NCI-H526 (cell line): ENCODE data around the gene POLN.
A peak's percentile ranks its signal among the peaks of the same experiment; 100 is the strongest.

Experiments
- DNase-seq, 2 experiments: peaks; one replicate each; lab custom pipeline; 2025; lab: John Stamatoyannopoulos, UW

POLN gene

DNA sequence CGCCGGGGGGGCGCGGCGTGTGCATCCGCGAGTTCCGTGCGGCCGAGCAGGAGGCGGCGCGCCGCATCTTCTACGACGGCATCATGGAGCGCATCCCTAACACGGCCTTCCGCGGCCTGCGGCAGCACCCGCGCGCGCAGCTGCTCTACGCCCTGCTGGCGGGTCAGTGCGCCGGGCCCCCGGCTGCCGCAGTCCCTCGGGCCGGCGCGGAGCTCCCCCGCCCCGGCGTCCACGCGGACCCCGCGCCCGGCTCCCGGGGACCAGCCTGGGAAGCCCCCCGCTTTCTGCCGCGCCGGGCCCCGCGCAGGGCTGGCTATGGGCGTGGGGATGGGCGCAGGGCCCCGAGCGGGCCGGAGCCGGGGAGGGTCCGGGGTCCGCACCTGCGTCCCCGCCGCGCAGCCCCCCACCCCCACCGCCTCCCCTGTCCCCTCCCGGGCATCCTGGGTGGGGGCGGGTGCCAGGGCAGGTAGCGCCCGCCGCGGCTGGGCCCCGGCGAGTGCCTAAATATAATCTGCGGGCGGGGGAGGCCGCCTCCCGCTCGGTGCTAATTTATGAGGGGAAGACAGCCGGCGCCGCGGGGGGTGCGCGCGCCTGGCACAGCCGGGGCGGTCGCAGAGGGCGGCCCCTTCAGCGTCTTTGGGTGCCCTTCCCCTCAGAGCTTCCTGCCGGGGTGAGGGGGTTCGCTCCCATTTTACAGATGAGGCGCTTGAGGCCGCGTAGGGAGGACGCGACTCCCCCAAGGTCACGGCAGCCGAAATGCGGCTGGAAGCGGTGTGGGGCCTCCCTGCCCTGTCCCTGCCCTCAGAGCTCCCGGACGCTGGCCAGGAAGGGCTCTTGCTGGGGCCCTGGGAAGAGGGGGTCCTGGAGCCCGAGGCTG, 182.0 kb downstream of the POLN start:
- peak in 1 of 2 experiments; percentile 67 for DNase-seq

DNA sequence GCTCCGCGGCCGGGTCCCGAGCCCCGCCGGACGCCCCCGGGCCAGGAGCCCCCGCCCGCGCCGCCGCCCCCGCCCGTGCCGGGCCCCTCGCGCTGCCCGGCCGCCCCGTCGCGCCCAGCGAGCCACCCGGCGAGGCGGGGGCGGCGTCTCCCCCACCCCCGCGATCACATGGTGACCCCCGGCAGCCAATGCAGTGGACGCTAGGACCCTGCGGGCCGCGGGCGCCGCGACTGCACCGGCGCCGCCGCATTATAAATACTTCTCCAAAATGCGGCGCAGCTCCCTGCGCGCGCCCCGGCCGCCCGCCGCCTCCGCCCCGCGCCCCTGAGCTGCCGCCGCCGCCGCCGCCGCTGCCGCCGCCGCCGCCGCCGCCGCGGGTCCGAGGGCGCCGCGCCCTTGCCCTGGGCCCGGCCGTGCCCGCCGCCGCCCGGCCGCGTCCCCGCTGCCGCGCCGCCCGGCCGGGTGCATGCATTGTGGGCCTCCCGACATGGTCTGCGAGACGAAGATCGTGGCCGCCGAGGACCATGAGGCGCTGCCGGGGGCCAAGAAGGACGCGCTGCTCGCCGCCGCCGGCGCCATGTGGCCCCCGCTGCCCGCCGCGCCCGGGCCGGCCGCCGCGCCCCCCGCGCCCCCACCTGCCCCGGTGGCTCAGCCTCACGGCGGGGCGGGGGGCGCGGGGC, 182.7 kb downstream of the POLN start, which contains the start of gene NAT8L:
Gene NAT8L (plus strand): TSS at position 282 of the 680 bp plus-strand sequence. CDS start 185 bp downstream, at position 467.
- peak; percentile 28 to 90 for DNase-seq

DNA sequence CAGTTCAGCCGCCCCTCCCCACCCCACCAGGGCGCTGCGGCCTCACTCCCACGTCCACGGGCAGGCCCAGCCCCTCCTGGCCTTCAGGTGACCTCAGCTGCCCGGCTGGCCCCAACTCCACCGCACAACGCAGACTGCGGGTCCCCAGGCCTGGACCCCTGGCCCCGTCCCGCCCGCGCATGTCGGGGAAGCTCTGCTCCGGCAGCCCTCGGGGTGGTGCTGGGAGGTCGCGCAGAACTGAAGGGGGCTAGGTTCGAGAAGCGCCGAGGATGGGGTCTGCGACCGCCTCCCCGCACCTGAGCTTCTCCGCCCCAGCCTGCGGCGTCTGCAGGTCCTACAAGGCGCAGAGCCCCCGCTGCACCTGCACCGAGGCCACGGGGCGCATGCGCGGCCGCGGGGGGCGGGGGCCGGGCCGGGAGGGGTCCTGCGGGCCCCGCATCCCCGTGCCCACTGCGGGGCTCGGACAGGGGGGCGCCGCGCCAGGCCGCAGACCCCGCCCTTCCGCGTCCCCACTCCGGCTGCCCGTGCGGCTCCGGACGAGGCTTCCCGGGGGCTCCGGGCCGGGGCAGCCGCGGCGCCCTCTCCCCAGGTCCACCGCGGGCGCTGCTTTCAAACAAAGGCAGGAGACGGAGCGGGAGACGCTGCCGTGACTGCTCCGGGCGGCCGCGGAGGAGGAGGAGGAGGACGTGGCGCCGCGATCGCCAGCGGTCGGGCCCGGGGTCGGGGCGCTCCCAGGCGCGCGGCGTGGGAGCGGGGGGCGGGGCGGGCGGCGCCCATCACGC, 183.5 kb downstream of the POLN start:
- peak in 1 of 2 experiments; percentile 85 for DNase-seq

DNA sequence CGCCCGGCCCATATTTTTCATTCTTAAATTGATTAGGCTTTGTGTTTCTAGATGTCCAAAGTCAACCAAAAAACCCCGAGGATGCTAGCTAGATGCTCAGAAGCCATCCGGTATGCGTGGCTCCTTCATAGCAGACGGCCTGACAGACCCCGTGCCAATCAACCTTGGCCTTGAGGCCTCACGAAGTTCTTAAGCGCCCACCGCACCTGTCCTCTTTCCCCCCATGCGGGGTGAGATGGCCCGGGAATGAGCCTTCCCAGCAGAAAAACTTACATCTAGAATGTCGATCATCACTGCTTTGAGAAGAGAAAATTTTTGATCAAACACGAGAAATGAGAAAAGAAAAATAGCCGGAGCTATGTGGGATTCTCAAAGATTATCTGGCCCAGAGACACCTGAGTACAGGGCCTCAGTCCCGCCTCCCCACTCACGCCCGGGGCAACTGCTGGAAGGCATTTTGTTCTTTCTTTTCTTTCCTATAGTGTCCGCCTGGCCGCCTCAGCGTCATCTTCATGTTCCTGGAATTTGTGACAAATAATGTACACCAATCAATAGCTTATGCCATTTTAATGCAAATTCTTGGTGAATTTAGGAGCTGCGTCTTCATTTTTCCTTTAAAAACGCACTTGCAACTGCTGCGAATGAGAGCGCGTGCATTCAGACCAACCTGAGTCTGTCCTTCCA, 184.4 kb downstream of the POLN start:
- DNase-seq: no peak

DNA sequence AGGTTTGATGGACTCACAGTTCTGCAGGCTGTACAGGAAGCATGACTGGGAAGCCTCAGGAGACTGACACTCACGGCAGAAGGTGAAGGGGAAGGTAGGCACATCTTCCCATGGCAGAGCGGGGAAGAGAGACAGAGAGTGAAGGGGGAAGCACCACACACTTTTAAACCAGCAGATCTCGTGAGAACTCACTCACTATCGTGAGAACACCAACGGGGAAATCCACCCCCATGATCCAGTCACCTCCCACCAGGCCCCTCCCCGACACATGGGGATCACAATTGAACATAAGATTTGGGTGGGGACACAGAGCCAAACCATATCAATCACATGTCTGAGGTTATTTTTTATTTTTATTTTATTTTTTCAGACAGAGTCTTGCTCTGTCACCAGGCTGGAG, 187.7 kb downstream of the POLN start:
- no peak for DNase-seq

DNA sequence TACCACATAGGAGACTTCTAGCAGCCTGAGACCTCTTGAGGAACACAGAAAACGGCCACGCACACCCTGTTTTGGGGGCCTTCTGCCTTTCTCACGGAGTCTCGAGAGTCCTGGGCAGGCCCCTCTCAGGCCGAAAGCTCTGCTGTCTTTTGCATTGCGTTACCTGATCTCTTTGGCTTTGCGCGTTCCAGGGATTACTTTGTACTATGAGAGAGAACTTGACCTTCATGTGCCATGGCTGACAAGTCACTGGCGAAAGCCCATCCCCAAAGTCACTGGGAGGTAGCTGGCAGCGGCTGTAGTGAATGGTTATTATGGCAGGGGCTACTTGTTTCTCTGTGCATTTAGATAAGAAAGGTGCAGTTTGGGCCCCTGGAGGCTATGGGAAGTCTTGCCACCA, 190.8 kb downstream of the POLN start:
- no peak for DNase-seq

DNA sequence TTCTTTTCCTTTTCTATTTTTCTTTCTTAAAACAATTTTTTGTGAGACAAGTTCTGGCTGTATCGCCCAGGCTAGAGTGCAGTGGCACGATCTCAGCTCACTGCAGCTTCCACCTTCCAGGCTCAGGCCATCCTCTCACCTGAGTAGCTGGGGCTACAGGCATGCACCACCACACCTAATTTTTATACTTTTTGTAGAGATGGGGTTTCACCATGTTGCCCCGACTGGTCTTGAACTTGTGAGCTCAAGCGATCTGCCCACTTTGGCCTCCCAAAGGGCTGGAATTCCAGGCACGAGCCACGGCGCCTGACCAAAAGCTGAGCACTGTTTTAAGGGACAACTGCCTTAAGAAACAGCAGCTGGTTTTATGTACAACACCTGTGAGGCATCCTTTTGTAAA, 192.1 kb downstream of the POLN start:
- no peak for DNase-seq

DNA sequence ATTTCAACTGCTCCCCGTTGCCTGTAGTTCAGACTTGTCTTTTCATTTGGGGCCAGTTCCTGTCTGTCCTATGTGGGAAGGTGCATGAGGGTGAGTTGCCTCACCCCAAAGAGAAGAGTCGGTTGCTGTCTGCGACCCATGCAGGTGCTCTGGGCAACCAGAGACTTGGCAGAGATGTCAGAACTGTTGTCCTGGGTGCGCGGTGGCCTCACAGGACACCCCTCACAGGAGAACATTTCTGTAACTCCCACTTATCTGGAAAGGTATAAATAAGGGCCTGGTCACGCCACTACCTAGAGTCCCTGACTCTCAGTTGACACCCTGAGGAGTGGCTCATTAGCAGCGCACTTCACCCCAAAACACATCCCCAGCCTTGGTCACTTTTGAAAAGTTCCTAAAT, 192.5 kb downstream of the POLN start:
- no peak for DNase-seq

DNA sequence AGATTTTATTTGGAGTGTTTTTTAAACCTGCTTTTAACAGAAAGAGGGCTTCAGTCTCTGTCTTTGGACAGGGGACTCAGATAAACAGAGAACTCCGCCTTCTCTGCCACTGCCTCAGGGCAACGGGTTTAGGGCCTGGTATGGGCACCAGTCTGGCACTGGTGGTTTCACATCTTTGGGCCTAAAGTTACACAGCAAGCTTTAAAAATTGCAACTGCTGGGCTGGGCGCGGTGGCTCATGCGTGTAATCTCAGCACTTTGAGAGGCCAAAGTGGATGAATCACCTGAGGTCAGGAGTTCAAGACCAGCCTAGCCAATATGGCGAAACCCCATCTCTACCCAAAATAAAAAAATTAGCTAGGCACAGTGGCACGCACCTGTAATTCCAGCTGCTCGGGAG, 193.1 kb downstream of the POLN start:
- DNase-seq: no peak

DNA sequence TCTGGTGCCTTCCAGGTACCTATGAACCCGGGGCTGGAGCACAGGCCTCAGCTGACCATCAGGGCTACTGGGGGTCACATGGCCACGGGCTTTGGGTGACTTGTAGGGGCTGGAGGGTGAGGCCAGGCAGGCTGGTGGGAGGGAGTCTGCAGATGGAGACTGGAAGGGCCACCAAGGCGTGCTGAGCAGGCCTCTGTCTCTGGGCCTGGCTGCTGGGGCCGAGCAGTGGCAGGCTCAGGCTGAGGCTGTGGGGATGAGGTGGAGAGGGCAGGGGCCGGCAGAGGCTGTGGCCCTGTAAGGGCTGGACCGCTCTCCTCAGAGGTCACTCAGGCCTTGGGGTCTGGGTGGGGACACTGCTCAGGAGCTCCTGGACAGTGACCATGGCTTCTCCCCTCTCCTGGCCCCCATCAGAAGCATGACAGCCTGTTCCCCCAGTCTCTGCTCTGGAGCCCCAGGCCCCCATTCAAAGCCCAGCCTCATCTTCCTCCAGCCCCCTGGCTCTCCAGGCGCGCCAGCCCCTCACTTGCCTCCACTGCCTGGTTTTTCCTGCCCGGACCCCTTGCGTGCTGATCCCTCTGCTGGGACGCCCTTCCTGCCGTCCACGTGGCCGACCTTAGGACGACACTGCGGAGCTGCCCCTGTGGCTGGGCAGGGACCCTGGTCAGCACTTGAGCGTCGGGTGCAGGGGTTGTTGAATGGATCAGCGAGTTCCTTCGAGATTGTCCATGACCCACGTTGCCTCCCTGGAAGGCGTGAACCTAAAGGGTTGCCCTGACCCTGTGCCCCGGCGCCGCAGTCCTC, 193.9 kb downstream of the POLN start:
- DNase-seq: no peak

DNA sequence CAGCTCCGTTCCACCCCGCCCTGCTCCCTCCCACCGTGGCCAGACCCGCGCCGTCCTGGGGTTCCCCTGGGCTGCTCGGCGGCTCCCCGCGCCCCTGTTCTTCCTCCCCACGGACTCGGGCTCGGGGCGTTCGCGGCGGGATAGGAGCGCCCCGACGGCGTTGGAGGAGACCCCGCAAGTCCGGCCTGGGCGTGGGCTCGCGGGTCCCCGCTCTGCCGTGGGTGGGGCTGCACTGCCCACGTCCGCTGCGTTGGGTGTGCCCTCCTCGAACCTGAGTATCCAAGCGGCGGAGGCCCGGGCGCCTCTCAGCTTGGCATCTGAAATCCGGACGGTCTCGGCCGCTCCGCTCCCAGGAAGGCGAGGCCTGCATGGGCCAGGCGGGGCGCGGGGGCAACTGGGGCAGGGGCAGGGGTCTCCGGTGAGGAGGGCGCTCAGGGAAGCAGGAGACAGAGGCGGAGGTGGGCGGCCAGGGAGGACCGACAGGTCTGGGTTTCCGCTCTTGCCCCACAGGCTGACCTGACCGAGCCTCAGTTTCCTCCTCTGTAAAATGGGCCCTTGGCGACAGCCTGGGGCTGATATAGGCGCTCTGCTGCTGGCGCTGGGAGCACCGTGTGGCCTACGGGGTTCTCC, 194.8 kb downstream of the POLN start:
- no peak for DNase-seq

DNA sequence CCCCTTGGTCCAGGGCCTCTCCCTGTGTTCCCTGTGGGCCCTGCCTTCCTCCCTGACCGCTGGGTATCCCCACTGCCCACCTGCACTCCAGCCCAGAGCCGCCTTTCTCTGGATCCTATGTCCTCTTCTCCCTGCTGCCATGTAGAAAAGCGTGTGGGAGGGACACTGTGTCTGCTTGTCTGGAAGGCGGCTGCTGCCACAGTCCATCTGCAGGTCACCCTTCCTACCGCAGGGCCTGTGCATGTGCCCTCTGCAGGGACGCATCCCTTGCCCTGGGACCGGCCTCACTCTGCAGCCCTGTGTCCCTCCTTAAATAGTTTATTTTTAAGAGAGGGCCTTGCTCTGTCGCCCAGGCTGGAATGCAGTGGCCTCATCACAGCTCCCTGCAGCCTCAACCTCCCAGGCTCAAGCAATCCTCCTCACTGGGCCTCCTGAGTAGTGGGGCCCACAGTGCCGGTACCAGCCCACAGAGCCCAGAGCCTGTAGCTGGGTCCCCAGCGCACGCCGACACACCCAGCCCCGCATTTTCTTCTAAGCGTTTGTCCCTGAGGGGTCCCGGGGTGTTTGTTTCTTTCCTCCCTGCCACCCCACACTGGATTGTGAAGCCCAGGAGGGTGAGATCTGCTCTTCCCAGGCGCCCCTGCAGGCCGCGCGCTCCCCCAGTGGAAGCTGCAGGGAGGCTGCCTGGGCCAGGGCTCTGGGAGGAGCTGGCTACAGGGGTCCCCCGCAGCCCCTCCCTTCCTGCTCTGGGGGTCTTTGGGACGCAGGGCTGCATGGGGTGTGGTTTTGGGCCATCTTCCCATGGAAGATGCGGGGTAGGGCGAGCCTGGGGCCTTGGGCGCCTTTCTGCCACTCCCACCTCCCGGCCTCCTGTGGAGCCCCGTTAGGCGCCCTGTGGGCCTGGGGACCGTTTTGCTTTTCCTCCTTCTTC, 195.6 kb downstream of the POLN start:
- no peak for DNase-seq

DNA sequence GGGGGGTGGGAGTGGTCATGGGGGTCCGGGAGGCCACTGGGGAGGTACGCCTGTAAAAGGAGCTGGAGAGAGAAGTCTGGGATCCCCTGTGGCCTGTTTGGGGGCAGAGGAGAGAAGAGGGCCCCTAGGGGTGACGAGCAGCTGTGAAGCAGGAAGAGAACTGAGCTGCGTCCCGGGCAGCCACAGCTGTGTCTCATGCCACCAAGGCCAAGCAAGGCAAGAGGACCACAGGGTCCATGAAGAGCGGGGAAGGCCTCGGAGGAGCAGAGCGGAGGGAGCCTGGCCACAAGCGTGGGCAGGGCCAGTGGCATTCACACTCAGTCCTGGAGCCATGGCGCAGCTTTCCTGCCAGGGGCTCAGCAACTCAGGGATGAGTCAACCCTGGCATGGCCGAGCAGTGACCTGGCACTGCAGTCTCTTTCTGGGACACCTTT, 196.4 kb downstream of the POLN start:
- DNase-seq: no peak

DNA sequence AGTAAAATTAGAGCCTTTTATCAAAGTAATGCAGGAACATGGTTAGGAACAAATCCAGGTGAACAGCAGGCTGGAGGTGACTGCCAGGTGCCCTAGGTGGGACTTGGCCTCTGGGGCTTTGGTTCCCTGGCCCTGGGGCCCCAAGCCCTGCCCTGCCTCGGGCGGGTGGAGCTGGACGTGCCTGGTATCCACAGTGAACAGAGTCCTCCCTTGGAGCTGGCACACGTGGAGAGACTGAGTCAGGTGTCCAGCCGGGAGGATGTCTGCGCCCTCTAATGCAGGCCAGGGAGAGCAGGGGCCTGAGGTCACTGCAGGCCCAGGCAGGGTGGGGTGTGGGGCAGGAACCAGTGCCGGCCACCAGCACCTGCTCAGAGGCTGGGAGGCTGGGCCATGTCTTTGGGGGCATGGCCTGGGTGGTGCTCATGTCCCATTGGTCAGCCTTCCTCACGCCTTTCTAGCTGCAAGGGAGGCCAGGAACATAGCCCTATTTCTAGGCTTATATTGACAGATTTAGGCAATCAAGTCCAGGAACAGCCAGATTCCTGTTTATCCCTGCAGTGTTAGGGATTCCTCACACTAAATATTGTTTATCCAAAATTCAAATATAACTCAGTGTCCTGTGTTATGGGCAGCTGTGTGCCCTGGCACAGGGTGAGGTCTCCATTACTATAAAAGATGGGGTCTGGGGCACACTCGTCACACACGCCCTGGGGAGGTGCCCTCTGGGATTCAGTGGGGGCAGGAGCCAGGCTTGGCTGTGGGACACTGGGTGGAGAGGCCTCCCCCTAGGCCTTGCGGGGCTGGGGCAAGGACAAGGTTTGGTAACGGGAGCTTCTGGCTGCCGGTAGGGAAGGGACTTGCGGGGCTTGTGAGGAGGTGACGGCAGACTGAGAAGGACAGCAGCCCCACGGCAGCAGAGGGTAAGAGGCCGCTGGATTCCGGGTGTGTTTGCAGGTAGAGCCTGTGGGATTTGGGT, 197.1 kb downstream of the POLN start:
- no peak for DNase-seq

DNA sequence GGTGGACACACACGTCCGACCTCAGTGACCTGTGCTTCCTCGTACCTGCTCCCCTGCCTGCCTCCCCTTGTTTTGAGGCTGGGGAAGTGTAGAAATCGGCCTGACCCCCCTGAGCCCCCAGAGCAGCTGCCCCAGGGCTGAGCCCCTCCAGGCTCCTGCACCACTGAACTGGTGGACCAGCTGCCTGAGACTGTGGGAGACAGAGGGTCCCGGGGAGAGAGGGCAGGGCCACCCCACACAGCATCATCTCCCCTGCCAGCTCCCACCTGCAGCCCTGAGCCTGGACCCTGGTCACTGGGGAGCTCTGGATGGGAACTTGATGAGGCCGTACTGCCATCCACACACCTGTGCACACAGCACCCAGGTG, 197.8 kb downstream of the POLN start:
- DNase-seq: no peak

DNA sequence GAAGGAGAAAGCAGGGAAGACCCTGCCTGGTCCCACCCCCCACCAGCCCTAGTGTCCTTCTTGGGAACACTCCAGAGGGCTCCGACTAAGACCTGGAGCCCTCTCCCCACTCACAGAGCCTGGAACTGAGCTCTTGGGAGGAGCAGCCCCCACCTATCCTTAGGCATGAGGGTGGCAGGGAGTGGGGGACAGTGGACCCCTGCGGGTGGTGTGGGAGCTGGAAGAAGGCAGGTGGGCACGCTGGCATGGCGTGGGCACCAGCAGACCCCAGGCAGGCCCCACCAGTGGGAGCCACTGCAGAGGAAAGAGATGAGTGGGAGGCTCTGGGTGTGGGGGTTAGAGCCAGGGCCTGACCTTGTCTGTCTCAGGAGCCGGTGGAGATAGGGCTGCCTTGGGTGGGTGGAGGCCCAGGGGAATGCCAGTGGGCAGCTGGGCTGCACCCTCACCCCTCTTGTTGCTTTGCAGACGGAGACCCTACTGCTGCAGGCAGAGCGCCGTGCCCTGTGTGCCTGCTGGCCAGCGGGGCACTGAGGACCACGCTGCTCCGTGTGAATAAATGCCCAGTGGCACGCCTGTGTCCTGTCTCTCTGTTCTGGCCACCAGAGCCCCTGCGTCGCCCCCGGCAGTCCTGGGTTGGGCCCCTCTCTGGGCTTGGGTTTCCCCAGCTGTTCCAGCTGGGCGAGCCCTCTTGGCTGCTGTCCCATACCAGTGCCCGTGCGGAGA, 198.4 kb downstream of the POLN start:
- DNase-seq: no peak

DNA sequence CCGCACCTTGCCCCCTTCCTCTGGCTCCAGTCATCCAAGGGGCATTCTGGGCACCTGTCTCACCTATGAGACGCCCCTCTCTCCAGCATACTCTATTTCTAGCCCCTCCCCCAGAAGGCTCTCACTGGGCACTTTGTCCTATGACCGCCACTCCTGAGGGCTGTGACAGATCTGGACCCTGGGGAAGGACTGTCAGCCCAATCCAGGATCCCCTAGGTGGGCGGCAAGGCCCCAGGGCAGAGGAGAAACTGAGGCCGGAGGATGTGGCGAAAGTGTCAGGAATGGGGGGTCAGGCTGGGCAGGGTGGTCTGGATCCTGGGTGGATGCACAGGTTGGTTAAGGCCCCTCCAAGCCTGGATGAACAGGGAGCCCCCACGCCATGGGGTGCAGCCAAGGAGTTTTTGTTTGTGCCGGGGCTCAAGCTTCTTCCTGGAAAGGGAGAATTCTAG, 198.9 kb downstream of the POLN start:
- no peak for DNase-seq
